GM12864 (cell line): Measurements from ENCODE around the gene KISS1R.

ENCODE experiments used
- DNase-seq: peaks from one replicate; pipeline ENCODE4 v3.0.0-alpha.2; 2011; ENCODE audit warnings: low read depth
- H3K4me3 ChIP-seq: 2 replicates; pipeline ENCODE4 v1.5.1; 2011; ENCODE audit warnings: mild to moderate bottlenecking, low read depth, low read length, control low read depth
- CTCF ChIP-seq: IDR thresholded peaks from 2 replicates; pipeline ENCODE4 v1.5.1; 2011; ENCODE audit warnings: low read depth, mild to moderate bottlenecking, moderate library complexity, low read length, control low read depth, inconsistent platforms; ENCODE audit errors: missing control alignments

Gene KISS1R

GRCh38 chr19:912181-913079 is 4.7 kb upstream of the KISS1R start:
- no peak for TF ChIP-seq CTCF
- no peak for DNase-seq

GRCh38 chr19:913080-913748 is 3.9 kb upstream of the KISS1R start, which contains the start of gene R3HDM4:
R3HDM4 (minus strand) TSS chr19:913219; CDS start chr19:913157, 62 bp downstream.
- DNase-seq = no peak
- no peak for TF ChIP-seq CTCF
- peak within 1 kb of the TSS; percentile 72 for H3K4me3 ChIP-seq

More at GRCh38 chr19:912181-913079, 4.7 kb upstream of the KISS1R start:
- H3K4me3 ChIP-seq = peak overlapping the region; percentile 72

- H3K4me3 ChIP-seq = peak overlapping the region; percentile 44
- TF ChIP-seq CTCF = no peak
- DNase-seq = no peak
These were observed 349 bp upstream of the KISS1R start for GRCh38 chr19:916645-917322.

- no peak for TF ChIP-seq CTCF
- H3K4me3 ChIP-seq = peak overlapping the region; percentile 22; the same call in 1 of the 2 replicates
These were observed 962 bp downstream of the KISS1R start for GRCh38 chr19:918152-918437.

GRCh38 chr19:918481-919198 is 1.5 kb downstream of the KISS1R start:
- peak overlapping the region; percentile 23; the same call in 1 of the 2 replicates for H3K4me3 ChIP-seq
- no peak for DNase-seq
- TF ChIP-seq CTCF = no peak

More at GRCh38 chr19:918152-918437, 962 bp downstream of the KISS1R start:
- DNase-seq = no peak
